Measurements from ENCODE around the gene MYO1F.
"Not testable (repeated sequence)": the region's sequence is repeated elsewhere in the genome, so short reads cannot be mapped to it uniquely, and the experiment has no call there.

The MYO1F gene

DNA sequence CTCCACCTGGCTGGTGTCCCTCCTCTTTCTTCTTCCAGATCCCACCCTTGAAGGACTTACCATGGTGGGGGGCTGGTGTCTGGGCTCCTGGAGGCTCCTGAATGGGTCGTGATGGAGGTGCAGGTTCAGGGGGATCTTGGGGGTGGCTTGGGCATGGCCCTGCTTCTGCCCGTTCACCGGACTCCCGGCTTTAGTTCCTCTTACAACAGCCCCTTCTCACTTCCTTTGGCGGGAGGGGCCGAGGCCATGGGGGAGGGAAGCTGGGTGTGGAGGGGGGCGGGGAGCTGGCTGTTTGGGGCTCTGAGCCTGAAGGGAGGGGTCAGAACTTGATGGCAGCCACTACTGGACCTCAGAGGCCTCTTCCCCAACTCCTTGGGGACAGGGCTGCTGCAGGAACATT, at the start of gene MYO1F:
TSS of gene MYO1F (minus strand) at position 196 of the 400 bp plus-strand sequence. CDS start at position 63, 133 bp downstream.
- DNase-seq, result no peak

DNA sequence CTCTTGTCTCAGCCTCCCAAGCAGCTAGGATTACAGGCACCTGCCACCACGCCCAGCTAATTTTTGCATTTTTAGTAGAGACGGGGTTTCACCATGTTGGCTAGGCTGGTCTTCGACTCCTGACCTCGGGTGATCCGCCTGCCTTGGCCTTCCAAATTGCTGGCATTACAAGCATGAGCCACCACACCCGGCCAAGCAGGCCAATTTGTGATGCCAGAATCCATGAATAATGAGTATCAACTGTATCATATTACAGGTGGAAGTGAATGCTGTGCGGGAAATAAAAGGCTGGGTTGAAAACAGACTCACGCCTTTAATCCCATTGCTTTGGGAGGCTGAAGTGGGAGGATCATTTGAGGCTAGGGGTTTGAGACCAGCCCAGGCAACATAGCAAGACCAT, 49.6 kb upstream of the MYO1F start:
- DNase-seq, result no peak

DNA sequence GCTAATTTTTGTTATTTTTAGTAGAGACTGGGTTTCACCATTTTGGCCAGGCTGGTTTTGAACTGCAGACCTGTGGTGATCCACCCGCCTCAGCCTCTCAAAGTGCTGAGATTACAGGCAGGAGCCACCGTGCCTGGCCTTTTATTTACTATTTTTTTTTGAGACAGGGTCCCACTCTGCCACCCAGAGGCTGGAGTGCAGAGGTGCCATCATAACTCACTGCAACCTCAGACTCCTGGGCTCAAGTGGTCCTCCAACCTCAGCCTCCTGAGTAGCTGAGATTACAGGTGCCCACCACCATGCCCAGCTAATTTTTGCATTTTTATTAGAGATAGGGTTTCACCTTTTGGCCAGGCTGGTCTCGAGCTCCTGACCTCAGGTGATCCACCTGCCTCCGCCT, 45.6 kb upstream of the MYO1F start:
- not testable (repeated sequence) for DNase-seq

DNA sequence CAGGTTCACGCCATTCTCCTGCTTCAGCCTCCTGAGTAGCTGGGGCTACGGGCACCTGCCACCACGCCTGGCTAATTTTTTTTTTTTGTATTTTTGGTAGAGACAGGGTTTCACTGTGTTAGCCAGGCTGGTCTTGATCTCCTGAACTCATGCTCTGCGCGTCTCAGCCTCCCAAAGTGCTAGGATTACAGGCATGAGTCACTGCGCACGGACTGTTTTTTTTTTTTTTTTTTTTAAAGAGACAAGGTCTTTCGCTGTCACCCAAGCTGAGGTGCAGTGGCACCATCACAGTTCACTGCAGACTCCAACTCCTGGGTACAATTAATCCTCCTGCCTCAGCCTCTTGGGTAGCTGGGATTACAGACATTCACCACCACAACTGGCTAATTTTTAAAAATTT, 41.5 kb upstream of the MYO1F start:
- DNase-seq, result no peak

DNA sequence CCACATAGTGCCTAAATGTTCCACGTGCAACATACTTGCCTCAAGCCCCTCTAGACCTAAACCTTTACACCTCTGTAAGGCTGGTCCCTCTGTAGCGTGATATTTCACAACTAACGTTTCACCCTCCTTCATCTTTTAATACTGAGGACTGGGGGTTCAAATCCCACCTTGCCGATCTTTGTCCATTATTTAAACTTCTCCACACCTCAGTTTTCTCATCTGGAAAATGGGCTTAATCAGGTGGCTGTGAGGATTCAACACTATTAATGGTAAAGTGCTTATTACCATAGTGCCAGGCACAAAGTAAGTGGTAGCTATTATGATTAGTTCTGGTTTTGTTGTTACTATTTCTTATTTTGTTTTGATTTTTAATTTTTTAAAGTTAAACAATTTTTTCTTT, 40.7 kb upstream of the MYO1F start:
- DNase-seq, result no peak

DNA sequence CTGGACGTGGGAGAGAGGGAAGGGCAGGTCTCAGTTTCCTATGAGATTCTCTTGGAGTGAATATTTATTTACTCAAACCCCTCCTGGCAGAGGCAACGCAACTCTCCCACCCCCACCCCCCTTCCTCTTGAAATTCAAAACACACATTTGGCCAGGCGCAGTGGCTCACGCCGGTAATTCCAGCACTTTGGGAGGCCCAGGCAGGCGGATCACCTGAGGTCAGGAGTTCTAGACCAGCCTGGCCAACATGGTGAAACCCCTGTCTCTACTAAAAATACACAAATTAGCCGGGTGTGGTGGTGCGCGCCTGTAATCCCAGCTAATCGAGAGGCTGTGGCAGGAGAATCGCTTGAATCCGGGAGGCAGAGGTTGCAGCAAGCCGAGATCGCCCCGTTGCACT, 40.1 kb upstream of the MYO1F start:
- not testable (repeated sequence) for DNase-seq

DNA sequence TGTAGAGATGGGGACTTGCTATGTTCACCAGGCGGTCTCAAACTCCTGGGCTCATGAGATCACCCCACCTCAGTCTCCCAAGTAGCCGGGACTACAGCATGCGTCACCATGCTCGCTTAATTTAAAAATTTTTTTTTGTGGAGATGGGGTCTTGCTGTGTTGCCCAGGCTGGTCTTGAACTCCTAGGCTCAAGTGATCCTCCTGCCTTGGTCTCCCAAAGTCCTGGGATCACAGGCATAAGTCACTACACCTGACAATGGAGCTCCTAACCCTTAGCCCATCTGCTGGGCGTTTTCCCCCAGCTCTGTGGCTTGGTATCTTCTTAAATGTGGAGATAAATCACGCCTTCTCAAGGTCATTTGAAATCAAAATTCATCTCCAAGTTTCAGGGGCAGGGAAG, 39.6 kb upstream of the MYO1F start:
- no peak for DNase-seq

DNA sequence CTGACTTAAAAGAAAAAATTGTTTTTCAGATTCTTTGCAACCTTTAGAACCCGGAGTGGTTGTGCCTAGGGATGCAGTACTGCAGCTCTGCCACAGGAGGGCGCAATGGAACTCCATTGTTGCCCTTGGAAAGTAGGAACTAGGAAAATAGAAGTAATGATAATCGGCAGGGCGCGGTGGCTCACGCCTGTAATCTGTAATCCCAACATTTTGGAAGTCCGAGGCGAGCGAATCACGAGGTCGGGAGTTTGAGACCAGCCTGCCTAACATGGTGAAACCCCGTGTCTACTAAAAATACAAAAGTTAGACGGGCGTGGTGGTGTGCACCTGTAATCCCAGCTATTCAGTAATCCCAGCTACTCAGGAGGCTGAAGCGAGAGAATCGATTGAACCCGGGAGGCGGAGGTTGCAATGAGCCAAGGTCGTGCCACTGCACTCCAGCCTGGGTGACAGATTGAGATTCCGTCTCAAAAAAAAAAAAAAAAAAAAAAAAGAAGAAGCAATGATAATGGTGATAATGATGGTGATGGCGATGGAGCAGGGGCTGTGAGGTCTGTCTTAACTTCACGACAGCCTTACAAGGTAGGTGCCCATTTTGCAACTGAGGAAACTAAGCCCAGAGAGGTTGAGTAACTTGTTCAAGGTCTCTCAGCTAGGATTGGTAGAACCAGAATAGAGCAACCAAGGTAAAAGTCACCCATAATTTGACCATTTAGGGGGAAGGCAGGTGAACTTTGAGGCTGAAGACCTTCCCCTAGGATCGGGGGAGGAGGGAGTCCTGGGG, 38.8 kb upstream of the MYO1F start:
- no peak for DNase-seq

DNA sequence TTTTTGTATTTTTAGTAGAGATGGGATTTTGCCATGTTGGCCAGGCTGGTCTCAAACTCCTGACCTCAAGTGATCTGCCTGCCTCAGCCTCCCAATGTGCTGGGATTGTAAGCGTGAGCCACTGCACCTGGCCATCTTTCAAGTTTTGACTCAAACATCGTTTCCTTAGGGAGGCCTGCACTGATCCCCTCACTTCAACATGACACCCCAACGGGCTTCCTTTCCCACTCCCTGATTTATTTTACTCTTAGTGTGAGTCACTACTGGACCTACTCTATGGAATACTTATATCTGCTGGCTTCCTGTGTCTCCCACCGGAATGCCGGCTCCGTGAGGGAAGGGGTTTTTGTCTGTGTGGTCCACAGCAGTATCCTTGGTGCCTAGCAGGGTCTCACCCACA, 37.8 kb upstream of the MYO1F start:
- no peak for DNase-seq

DNA sequence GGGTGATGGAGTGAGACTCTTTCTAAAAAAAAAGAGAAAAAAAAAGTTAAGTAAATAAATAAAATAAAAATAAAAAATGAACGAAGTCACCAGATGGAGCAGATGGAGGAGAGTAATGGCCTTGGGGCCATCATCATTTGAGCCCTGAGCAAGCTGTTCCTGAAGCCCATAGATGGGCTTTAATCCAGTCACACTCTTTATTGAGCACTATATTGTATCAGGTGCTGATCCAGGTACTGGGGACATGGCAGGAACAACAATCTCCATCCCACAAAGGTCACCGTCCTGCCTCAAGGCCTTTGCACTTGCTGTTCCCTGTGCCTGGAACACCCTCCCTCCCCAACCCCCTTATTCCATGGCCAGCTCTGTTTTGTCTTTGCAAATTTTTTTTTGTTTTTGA, 37.2 kb upstream of the MYO1F start:
- DNase-seq, result no peak

DNA sequence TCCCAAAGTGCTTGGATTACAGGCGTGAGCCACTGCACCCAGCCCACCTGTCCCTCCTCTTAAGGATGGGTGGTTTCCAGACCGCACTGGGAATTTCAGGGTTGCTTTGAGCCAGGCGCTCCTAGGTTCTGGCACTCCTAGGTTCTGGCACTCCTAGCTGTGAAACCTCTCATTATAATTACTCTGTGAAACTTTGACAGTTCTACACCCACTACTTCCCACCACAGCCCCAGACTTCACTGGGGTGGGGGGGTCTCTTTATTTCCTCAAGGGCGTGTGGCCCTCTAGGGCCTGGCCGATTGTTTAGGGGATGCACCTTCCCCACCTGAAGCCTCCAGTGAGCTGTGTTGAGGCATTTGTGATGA, 35.5 kb upstream of the MYO1F start:
- no peak for DNase-seq

DNA sequence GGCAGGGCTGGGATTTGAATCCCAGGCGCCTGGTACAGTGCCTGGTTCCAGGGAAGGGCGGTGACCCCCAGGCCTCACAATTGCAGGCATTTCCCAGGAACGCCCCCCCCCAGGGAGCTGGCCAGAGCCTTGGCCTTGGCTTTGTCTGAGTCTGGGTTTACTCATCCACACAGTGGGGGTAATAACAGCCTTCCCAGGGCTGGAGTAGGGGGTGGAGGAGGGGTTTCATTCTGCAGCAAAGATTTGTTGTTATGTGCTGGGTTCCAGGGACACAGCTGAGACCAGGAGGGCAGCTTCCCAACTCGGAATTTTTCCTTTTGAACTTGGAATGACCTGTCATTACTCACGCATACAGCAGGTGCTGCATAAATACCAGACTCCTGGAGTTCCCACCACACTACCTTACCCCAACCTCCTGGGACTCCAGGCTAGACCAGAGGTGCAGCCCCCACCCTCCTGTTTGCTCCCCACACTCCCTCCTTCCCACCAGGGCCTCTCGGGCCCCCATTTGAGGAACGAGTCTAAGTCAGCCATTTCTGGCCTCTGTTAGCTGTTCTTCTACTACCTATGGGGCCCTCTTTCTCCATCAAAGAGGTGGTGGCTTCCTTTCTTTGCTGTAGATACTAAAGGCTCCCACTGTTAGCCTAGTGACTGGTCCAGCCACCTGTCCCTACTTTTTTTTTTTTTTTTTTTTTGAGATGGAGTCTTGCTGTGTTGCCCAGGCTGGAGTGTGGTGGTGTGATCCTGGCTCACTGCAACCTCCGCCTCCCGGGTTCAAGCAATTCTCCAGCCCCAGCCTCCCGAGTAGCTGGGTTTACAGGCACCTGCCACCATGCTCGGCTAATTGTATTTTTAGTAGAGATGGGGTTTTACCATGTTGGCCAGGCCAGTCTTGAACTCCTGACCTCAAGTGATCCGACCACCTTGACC, 34.9 kb upstream of the MYO1F start:
- DNase-seq, result no peak

DNA sequence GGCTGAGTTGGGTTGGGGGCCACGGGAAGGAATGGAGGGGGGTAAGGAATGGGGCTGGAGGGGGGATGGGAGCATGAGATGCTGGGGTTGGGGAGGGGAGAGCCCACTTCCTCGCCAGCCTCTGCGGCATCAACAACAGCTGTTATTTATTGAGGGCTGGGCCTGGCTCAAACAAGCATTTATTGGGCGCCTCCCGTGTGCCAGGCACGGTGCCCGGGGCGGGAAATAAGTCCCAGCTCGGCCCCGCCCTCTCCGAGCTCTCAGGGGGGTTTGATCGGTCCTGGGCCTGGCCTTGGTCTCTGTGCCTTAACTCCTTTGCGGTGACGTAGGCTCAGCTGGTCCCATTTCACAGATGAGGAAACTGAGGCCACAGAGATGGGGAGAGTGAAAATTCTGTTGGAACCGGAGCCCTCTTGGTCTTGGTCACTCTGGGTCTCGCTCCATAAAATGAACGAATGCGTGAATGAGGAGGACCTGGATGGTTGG, 34.2 kb upstream of the MYO1F start:
- DNase-seq, result no peak

DNA sequence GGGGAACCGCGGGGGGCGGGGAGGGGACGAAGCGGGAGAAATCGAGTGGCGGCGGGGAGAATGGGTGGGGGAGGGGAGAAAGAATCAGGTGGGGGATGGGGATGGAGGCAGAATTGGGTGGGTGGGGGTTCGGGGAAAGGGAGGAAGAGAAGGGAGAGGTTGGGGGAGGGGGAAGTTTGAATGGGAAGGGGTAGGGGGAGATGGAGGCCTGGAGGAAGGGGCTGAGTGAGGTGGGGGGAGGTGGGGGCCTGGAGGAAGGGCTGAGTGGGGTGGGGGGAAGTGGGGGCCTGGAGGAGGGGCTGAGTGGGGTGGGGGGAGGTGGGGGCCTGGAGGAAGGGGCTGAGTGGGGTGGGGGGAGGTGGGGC, 33.7 kb upstream of the MYO1F start:
- DNase-seq, result no peak

DNA sequence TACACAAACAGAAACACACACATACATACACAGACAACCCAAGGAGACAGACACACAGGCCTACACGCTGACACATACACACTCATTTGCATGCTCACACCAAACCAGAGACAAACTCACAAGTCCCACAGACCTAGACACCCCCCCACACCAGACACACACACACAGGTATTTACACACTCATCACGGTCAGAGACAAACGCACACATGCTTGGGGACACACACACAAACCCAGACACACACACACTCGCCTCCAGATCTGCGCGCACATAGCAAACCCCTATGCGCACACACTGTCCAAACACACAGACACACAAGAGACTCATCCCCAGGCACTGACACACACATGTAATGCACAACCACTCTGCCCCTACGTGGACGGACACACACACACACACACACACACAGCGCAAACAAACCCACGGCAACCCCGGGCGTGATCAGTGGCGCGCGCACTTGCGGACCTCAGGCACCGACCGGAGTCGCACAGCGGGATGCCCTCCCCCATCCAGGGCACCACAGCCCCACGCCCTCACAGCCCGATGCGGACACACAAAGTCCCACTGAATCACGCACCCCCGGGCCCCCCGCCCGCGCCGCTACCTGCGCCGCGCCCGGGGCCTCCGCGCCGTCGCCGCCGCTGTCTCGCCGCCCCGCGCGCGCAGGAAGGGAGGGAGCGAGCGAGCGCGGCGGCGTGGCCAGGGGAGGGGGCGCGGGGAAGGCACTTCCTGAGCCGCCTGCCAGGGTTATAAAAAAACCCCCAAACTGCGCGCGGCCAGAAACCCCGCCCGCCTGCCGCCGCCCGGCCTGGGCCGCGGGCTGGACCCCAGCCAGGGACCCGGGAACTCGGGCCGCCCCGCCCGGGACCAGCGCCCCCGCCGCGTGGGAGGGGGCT, 33.0 kb upstream of the MYO1F start, which contains the start of gene ADAMTS10:
TSS of gene ADAMTS10 (minus strand) at position 675 of the 895 bp plus-strand sequence. CDS start 5,005 bp downstream, outside the sequence.
- DNase-seq, result no peak

DNA sequence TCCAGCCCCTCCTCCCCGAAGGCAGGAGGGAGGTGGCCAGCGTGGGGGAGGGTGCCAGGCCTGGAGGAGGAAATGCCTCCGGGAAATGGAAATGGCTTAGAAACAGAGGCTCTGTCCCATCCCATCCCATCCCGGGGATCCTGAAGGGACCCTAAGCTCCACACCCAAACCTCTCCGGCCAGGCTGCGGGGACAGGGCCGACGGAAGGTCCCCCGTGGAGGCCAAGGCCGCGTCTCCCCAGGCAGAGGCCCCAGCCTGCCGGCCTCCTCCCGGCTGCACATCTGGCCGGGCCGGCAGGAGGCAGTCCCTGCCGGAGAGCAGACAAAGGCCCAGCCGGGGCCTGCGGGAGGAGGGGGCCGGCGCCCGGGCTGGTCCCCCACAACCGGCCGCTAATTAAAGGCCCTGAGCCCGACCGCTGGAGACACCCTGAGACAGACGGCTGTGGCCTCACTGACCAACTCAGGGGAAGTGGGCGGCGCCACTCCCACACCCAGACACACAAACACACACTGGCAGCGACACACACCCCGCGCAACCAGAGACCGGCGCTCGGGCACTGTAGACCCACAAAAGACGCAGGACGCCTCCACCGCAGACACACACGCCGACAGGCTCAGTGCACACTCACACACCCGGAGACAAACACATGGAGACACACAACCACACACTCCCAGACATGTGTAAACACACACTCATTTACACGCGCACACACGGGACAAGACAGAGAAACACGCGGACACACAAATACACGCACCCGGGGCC, 32.2 kb upstream of the MYO1F start:
- DNase-seq, result no peak

DNA sequence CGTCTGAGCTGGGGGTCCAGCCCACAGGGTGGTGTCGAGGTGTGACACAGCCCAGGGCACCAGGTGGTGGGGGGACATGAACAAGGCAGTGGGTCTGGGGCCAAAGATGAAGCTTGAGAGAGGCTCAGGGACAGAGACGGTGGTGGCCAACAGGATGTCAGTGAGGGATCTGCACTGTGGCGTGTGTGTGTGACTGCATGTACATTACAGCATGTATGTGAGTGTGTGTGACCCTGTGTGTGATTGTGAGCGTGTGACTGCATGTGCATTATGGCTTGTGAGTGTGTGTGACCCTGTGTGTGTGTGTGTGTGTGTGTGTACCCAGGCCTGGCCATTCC, 31.7 kb upstream of the MYO1F start:
- DNase-seq, result no peak

DNA sequence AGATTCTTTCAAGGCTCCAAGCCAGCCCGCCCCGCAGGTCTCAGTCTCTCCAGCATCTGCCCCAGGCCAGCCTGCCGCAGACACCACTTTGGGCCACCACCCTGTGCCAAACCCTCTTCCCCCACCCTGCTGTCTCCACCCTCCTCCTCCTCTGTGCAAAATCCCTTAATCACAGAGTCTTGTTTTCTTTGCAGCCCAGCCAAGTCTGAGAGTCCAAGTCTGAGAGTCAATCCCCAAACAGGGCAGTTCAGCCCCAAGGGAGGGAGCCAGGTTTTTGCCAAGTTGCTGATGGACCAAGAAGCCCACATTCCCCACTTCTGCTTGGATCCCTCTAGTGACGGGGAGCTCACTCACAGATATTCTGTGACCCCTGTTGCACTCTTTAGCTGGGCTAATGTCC, 30.1 kb upstream of the MYO1F start:
- DNase-seq, result no peak

DNA sequence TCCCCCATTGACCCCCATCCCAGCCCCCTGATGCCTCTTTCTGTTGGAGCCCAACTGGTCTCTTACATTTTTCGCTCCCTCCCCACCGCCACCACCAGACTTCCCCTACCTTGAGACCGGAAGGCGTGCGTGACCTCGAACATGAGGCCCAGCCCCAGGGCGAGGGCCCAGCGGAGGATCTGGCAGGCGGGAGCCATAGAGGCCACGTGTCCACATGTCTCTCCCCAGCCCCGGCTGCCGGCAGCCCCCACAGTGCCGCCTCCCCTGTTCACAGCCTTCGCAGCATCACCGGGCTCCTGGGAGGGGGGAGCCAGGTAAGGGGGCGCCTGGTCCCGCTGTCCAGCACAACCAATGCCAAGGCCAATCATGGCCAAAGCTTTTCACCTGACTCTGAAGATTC, 28.3 kb upstream of the MYO1F start:
- no peak for DNase-seq

DNA sequence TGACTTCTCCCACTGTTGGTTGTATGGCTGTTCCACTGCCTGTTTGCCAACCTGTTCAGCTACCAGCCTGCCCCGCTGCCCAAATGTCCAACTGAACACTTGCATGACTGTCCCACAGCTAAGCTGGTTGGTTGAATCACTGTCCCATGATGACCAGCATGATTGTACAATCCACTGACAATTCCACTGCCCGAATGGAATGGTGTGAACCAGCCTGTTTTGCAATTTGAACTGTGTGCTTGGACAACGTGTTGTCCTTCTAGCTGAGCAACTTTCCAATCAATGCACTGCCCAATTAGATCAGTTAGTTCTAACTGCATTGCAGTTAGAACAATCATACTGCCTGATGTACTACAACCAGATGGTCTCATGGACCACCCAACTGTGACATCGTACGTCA, 24.6 kb upstream of the MYO1F start:
- DNase-seq, result no peak

DNA sequence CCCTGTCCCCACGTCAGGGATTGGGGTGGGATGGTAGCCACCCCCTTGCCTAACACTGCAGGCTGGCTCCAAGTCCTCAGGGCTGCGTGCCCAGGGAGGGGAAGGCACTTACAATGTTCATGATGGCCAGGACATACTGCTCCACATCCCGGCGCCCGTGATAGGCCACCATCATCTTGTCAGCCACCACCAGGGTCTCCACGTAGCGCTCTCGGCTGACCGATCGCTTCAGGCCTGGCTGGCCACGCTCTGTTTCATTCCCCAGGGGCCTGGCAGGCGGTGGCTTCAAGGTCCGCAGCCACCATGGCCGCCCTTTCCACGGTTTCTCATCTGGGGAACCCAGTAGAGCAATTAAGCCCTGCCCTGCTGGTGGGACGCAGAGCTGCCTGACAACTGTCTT, 23.6 kb upstream of the MYO1F start:
- no peak for DNase-seq

DNA sequence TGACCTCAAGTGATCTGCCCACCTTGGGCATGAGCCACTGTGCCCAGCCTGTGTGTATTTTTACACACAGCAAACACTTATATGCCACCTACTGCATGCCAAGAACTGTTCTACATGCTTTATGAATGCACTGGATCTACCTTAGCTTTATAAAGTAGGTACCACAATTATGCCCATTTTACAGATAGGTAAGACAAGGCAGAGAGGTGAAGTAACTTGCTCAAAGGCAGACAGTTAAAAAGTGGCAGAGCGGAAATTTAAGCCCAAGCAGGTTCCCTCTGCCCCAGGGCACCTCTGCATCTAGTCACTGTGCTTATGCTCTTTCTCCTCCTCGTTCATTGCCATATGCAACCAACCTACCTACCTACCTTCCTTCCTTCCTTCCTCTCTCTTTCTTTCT, 22.8 kb upstream of the MYO1F start:
- no peak for DNase-seq
